ENCODE measurements around the gene UBQLNL.

Gene UBQLNL, protein sequence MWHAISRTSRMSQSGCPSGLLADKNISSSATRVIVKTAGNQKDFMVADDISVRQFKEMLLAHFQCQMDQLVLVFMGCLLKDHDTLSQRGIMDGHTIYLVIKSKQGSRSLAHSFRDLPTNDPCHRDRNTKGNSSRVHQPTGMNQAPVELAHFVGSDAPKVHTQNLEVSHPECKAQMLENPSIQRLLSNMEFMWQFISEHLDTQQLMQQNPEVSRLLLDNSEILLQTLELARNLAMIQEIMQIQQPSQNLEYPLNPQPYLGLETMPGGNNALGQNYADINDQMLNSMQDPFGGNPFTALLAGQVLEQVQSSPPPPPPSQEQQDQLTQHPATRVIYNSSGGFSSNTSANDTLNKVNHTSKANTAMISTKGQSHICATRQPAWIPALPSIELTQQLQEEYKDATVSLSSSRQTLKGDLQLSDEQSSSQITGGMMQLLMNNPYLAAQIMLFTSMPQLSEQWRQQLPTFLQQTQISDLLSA

DNA sequence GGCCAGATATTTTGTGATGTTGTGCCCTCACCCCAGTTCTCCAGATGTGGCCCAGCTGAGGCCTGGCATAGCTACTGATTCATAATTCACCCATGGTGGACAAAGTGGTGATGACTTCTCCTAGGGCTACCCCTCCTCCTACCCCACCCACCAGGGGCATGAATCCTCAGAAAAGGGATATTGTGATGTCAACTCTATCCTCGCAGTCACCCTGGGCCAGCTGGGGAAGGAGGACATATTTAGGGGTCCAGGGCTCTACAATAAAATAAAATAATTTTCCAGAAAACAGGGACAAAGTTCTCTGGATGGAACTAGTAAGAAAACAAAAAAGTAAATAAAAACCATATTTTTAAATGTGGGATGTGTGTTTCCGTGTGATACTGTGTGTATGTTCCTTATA is at the start of gene UBQLNL:
Gene UBQLNL (minus strand): TSS at position 101 of the 400 bp plus-strand sequence. CDS start 258 bp downstream, outside the sequence.
- no peak for DNase-seq

DNA sequence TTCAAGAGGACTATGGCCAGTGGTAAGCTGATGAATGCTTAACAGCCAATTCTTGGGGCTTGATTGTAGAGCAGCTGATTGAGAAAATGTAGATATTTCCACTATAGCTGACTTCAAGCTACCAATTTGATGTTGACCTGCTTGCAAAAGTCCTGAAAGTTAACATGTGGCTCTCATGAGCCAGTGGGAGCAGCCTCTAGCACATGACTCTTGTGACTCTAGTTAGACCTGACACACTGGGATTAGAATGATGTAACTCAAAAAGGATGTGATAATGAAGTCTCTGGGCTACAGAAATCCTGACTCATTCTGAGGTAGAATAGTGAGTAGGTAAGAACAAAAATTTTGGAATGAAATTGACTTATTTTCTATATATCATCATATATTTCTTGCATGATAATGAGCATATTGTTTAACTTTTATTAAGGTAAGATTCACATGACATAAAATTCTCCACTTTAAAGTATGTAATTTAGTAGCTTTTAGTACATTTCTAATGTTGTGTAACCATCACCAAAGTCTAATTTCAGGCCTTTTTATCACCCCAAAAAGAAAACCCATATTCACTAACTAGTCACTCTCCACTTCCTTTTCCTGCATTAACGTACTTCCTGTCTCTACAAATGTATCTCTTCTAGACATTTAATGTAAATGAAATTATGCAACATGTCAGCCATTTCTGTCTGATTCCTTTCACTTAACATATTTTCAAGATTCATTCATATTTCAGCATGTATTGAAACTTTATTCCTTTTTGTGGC is 47.9 kb upstream of the UBQLNL start:
- no peak for DNase-seq

DNA sequence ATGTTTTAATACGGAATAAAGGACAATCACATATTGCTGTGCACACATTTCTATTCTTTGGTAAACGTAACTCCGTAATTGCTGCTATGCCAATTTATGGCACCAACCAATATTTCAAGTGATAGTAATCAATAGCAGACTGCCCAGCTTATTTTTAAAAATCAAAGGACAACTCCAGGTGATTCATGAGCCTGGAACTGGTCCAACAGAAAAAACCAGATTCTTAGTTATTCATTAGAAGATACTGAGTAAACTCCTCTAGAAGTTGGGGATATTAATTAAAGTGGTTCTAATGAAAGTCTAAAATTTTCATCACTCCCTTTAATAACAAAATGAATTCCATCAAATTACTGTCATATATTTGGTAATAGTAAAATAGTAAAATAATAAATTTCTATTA is 41.3 kb upstream of the UBQLNL start:
- DNase-seq, result no peak

DNA sequence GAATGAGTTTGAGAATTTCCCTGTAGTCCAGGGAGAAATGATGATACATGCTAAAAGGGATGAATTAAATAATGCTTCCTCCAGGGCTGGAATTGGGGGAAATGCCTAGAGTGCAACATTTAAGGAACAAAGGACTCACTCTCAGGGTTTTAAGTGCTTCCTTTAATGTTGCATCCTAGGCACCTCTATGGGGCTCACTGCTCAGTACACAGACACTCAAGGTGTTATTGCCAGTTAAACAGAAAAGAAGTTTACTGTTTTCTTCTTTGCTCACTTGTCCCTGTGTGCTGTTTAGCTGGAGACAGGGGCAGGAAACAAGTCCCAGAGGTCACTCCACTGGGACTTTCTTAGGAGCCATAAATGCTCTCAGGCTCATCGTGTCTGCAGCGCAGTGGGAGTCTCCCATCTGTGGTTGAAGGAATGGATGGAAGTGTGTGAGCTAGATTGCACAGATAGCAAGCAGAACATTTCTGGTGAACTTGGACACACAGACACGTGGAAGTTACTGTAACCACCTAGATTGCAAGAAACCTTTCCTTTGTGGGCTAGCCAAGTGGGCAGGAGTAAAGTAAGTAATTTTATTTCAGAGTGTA is 40.2 kb upstream of the UBQLNL start:
- DNase-seq, result no peak

DNA sequence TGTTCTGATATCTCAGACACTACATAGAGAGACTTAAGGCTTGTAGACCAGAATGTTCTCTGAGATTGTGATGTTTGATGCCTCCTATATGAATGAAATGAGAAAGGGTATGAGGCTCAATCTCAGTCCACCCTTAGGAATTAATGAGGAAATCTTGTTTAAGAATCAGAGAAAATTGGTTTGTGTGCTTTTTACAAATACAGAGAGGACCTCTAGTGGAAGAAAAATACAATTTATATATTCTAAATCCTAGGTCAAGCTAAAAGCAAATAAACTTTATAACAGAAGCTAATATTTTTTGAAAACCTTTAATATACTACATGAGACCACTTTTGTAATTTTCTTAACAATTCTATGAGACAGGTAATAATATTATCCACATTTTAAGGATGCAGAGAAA is 36.8 kb upstream of the UBQLNL start:
- no peak for DNase-seq

DNA sequence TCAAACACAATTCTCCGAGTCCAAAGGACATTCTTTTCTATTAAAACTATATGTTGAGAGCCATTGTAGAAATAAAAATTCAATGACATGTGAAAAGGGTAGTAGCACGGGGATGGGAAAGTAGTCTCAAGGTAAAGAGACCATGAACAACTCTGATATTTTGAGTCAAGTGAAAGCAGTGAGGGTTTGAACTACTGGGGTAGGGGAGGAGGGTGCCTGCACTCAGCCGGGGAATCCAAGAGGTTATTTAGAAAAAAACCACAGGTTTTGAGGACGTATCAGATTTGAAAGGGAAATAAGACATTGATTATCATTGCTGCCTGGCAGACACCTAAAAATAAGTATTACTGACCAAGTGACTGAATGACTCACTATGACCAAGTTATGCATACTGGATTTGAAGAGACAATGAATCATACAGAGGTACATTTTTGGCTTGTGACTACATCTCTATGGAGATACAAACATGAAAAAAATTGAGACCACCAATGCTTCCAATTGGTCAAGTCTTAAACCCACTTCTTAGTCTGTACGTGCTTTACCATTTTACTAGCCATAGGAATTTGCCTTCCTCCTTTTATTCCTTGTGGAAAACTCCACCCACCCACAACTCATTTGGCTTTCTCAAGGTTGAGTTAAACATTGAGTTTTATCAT is 34.1 kb upstream of the UBQLNL start:
- no peak for DNase-seq

DNA sequence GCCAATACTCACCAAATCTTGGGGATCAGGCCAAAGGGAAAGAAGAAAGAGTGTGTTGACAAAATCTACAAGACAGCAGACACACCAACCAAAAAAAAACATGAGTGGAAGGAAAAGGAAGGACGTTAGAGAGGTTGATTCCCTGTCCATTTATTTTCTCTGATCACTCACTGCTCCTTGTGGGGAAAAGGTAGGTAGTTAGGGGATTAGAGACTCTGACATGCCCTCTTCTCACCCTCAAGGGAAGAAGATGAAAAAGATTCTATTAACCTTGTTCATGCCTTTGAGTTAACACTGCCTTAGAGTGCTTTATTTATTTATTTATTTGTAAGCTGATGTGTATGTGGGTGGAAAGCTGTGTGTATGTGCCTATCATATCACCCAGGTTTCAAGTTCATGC is 31.9 kb upstream of the UBQLNL start, which contains the start of gene OR52H1:
Gene OR52H1 (minus strand): TSS at position 101 of the 400 bp plus-strand sequence. CDS start 3,035 bp downstream, outside the sequence.
- DNase-seq, result no peak

DNA sequence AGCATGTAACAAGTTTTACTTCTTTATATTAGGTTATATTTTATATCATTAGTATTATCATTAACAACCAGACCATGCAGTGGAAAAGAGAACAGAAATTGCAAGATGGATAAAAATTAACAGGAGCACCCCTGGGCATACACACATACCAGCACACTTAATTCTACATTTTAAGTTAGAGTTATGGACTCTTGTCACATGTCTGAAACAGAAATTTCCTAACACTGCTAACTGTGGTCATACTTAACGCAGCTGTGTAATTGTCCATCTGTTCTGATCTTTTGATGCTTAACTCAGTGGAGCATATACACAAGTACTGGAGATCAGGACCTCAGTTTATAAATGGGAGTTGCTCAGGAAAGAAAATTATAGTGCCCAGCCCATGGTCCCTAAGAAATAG is 31.5 kb upstream of the UBQLNL start:
- DNase-seq, result no peak

DNA sequence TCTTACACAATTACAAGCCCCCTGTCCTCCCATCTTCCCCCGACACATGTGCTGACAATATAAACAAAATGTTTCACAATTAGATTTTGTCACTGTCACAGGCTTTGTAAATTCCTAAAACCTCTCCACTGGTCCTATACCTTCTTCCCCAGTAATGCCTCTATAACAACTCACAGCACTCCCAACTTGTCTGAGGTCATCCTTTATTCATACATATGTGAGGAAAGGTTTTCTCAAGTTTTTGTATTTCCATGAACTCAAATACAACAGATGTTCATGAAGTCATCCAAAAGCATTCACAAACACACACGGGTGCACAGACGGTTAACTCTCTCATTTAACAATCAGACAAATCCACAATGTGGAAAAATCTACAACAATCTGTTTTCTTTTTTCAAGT is 30.0 kb upstream of the UBQLNL start:
- DNase-seq, result no peak

DNA sequence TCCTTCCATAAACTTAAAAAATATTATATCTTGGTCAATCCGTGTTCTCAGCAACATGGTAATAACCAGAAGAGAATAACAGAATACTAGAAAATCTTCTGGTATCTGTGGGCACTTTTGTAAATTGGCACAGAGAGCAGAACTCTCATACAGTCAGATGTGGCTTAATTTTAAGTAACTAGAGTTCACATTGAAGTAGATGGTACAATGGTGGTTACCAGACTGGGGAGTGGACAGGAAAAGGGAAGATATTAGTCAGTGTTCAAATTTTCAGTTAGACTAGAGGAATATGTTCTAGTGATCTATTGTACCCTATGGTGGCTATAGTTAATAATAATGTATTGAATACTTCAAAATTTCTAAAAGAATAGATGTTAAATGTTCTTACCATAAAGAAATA is 24.9 kb upstream of the UBQLNL start:
- no peak for DNase-seq

DNA sequence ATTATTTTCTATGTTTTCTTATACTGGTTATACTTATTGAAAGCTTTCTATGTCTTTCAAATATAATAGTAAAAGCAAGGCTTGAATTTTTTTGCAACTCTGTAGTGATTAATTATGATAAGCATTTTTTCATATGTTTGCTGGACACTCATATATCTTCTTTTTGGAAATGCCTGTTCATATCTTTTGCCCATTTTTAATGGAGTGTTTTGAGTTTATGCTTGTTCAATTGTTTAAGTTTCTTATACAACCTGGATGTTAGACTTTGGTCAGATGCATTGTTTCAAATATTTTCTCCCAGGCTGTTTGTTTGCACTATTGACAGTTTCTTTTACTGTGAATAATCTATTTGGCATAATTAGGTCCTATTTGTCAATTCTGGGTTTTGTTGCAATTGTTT is 20.0 kb upstream of the UBQLNL start:
- no peak for DNase-seq

DNA sequence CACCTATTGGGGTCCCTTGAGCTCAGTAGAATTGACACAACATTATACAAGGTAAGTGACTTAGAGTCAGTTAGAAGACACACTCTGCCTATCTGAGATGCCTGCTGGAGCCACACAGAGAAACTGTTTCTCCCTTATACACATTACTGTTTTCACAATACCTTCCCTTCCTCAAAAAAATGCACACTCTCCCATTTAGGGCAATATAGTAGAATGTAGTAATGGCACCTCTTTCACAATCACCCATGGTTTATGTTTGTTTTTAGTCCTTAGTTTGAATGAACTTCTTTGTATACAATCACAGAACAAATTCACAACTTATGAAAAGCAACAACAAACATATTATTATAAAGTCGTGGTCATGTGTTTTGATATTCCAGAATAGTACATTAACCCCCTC is 17.5 kb upstream of the UBQLNL start:
- no peak for DNase-seq

DNA sequence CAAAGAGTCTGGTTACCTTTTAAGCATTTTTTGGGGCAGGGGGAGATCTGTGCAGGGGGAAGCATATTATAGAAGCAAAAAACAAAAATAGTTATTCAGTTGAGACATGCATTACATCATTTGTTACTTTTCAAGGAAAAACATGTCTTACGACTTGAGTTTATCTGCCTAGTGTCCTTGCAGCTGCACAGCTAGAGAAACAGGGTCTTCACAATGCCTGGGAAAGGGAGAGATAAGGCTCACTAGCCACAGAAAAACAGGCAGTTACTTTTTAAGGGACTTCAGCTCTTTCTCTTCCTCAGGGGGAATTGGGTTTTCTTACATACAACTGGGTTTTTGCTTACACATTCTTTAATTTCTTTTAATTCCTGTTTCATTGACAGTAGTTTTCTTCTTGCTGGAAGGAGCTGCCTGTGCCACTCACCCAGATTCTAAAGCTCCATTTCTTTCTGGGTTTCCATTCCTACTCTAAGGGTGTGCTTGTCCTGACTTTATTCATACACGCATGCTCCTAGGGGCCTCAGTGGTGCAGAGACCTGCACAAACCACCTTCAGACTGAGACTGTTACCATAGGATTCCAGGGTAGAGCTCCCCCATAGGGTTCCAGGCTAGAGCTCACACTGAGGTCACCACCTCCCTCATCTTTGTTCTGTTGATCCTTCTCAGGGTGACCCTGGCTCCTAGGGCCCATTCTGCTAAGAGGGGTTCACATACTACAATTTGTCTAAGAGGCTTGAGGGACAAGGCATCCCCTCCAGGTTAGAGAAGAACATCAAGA is 14.7 kb upstream of the UBQLNL start:
- no peak for DNase-seq

DNA sequence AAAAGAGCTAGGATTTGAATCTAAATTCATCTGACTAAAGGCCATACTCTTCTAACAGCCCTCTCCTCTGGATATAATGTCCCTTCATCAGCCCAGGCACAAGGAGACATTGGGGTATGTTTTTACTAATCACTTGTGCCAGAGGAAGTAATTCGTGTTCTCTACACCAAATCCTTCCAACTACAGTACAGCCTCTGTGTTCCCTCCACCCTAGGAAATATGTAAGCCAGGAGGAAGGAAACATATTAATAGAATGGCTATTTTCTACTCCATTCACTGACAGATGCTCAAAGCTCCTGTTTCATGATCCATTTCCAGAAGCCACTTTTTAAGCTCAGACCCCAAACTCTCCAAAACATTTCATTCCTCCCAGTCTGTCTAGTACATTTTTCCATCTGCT is 12.0 kb upstream of the UBQLNL start:
- DNase-seq, result no peak

DNA sequence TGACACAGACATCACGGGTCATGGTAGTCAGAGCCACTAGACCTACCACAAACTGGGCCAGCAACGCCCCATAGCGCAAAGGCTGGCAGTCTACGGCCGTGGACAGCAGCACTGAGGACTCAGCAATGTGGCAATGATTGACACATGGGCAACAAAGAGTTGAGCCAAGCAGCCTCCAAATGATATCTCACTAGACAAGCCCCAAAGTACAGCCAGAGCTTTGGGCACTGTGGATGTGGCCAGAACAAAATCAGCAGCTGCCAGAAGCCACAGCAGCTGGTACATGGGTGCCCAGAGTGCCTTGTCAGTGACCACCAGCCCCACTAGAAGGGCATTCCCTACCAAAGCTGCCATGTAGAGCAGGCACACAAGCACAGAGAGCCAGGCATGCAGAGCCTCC is 11.2 kb upstream of the UBQLNL start:
- no peak for DNase-seq

DNA sequence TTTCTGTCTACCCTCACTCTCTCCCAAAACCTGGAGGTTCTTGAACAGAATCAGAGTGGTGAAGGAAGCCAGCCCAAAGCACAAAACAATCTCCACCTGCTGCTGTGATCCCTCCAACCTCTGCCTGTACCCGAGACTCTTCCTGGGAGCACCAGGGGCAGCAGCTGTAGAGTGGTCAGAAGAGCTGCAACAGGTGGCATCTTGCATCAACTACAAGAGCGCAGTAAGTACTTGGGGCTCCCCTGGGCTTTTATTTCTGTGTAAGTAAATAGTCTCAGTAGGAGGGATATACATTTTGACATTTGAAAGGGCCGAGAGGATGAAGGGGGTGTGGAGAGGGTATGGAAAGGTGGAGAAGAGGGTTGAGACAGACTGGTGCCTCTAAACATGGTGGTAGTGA is 8.3 kb upstream of the UBQLNL start:
- no peak for DNase-seq

DNA sequence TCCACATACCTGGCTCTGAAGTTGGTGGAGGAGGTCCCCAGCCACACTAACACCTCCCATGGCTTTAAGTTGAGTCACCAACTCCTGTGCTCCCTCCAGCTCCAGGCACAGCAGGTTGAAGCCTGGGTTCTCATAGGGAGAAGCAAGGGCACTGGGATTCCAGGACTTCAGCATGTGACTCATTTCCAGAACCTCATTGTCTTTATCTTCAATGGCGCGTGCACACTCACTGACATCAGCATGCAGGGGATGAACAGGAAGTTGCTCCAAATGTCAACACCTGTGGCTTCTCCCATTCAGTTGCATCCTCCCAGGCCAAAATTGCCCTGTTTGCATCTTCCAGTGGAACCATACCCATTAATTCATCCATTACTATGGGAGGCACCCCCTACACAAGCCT is 5.8 kb upstream of the UBQLNL start:
- no peak for DNase-seq

DNA sequence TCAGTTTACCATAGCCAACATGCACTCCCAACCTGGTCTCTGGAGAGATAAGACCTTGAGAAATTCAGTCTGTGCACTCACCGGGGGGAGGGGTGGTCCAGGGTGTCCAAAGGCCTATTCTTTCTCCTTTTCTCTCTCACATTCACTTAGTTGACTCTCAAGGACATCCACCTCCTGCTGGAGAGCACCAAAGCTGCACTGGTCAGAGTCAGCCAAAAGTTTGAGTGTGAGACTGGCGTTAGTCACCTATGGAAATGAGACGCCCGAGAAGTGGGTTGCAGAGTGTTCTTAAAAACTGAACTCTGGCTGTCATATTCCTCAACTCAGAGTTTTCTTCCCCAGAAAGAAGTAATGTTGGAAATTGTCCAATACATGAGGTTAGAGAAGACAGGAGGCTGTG is 5.0 kb upstream of the UBQLNL start:
- no peak for DNase-seq

DNA sequence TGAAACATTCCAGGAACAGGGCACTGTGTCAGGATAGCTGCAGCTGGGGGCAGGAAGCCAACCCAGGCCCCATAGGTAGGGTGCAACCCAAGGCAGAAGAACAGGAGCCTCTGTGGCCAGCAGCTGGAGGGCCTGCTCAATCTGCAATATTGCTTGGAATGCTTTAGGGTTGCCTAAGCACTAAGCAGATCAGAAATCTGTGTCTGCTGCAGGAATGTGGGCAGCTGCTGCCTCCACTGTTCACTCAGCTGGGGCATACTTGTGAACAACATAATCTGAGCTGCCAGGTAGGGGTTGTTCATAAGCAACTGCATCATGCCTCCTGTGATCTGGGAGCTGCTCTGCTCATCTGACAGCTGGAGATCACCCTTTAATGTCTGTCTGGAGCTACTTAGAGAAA is 1.7 kb downstream of the UBQLNL start:
- DNase-seq, result no peak

DNA sequence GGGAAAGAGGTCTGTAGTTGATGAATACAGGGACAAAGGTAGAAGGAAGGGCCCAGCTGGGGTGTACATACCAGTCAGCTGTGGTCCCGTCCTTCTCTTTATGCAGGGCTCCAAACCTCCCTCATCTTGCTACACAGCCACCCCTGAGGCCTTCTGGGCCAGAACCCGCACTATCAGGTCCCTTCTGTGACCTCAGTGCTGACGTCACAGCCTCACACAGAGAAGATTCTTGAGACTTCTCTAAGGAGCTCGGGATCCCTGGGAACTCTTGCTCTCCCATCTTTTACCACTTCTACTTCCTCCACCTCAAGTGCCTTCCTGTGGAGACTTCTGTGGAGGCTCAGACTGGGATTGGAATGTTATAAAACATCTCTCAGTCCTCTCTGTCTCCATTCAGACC is 6.7 kb downstream of the UBQLNL start, which contains the start of gene UBQLN3:
Gene UBQLN3 (minus strand): TSS at position 155 of the 400 bp plus-strand sequence. CDS start 399 bp downstream, outside the sequence.
- no peak for DNase-seq

DNA sequence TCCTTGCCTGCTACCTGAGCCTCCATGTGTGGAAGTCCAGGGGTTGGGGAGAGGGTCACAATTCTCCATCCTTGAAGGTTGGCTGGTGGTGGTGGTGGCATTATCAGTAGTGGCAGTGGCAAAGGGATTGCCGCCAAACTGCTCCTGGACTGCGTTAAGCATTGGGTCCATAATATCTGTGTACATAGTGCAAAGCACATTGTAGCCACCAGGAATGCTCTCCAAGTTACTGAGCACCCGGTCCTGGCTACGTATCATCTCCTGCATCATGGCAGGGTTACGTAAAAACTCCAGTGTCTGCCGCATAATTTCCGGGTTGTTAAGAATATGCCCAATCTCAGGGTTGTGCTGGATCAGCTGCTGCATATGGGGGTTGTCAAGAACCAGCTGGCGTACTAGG is 7.9 kb downstream of the UBQLNL start:
- DNase-seq, result no peak

DNA sequence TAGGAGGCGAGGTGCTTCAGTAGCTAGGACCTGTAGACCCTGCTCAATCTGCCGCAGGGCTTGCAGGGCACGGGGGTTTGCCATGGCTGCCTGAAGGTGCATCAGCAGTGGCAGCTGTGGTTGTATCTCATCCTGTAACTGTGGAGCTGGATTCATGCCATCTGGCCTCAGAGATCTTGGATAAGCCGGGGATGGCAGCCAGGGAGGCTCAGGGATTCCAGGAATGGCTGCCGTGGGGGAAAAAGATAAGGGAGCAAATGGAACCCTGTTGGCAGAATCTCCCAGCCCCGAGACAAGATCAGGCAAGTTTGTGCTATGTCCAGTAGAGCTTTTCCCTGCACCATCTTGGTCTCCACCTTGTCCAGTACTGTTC is 8.6 kb downstream of the UBQLNL start:
- DNase-seq, result no peak
